Neural crest cell (in vitro differentiated cells): Measurements from ENCODE around the gene LLGL2. TPM values are rescaled to one million over a fixed set of nuclear protein-coding genes. Genes with fewer than 3 reads are reported as not detected.

Experiments used
- DNase-seq: peaks from one replicate; pipeline ENCODE4 v3.0.0; 2021; ENCODE audit warnings: low read depth, mixed read lengths, low spot score
- H3K27ac Mint-ChIP-seq: one replicate; pipeline ENCODE4 v1.8.0; 2021; ENCODE audit warnings: mild to moderate bottlenecking, mixed read lengths; ENCODE audit not compliant: unreplicated experiment
- H3K27me3 Mint-ChIP-seq: 2 replicates; pipeline ENCODE4 v1.8.0; 2021; ENCODE audit warnings: low read depth, mild to moderate bottlenecking, mixed read lengths
- H3K36me3 Mint-ChIP-seq: 2 replicates; pipeline ENCODE4 v1.8.0; 2021; ENCODE audit warnings: low read depth, mild to moderate bottlenecking, mixed read lengths
- H3K4me1 Mint-ChIP-seq: 2 replicates; pipeline ENCODE4 v1.8.0; 2021; ENCODE audit warnings: mixed read lengths
- H3K4me3 Mint-ChIP-seq: one replicate; pipeline ENCODE4 v1.8.0; 2021; ENCODE audit warnings: mild to moderate bottlenecking, mixed read lengths
- H3K9me3 Mint-ChIP-seq: 2 replicates; pipeline ENCODE4 v1.8.0; 2021; ENCODE audit warnings: mixed read lengths
- CTCF ChIP-seq: fragments of 200-600 bp; sonication (generic); conservative IDR thresholded peaks from 2 replicates; pipeline ENCODE4 v1.5.0; 2021; ENCODE audit warnings: antibody characterized with exemption, mild to moderate bottlenecking
- total RNA-seq: library from RNA; stranded (reverse); gene quantifications from 2 replicates; pipeline ENCODE4 v1.2.1, GENCODE V29; 2021

Gene LLGL2
- total RNA-seq, 1 donor from 2014 or later = 3.4 TPM

GRCh38 chr17:75561927-75562603 is 36.6 kb downstream of the LLGL2 start:
- no peak overlapping the region for H3K27ac Mint-ChIP-seq
- H3K9me3 Mint-ChIP-seq = no peaks in the 10 kb centered on the region
- no peaks in the 10 kb centered on the region for H3K27me3 Mint-ChIP-seq
- no peak for DNase-seq
- peaks cover 7% of the 10 kb centered on the region for H3K4me1 Mint-ChIP-seq
- no peaks in the 10 kb centered on the region for H3K36me3 Mint-ChIP-seq
- TF ChIP-seq CTCF = no peak
- no peak overlapping the region for H3K4me3 Mint-ChIP-seq

GRCh38 chr17:75563063-75563758 is 37.7 kb downstream of the LLGL2 start:
- Mint-ChIP-seq H3K27me3 (no peaks in the 10 kb centered on the region), H3K4me1 (peaks cover 7% of the 10 kb centered on the region), H3K36me3 (no peaks in the 10 kb centered on the region), H3K27ac (no peak overlapping the region), H3K4me3 (no peak overlapping the region), H3K9me3 (no peaks in the 10 kb centered on the region)
- TF ChIP-seq CTCF = no peak
- no peak for DNase-seq

GRCh38 chr17:75564195-75564594 is 38.7 kb downstream of the LLGL2 start:
- no peaks in the 10 kb centered on the region for H3K9me3 Mint-ChIP-seq

GRCh38 chr17:75565066-75565465 is 39.6 kb downstream of the LLGL2 start:
- H3K4me3 Mint-ChIP-seq = no peak overlapping the region
- no peak for DNase-seq
- H3K36me3 Mint-ChIP-seq = no peaks in the 10 kb centered on the region
- TF ChIP-seq CTCF = no peak
- H3K27ac Mint-ChIP-seq = no peak overlapping the region
- no peaks in the 10 kb centered on the region for H3K9me3 Mint-ChIP-seq
- no peaks in the 10 kb centered on the region for H3K27me3 Mint-ChIP-seq
- peaks cover 7% of the 10 kb centered on the region for H3K4me1 Mint-ChIP-seq

More at GRCh38 chr17:75564195-75564594, 38.7 kb downstream of the LLGL2 start:
- Mint-ChIP-seq H3K4me3 (no peak overlapping the region), H3K27me3 (no peaks in the 10 kb centered on the region), H3K27ac (no peak overlapping the region), H3K4me1 (peaks cover 7% of the 10 kb centered on the region), H3K36me3 (no peaks in the 10 kb centered on the region)
- TF ChIP-seq CTCF = no peak
- no peak for DNase-seq

- Mint-ChIP-seq H3K27me3 (no peaks in the 10 kb centered on the region), H3K36me3 (no peaks in the 10 kb centered on the region), H3K4me1 (peaks cover 7% of the 10 kb centered on the region), H3K9me3 (no peaks in the 10 kb centered on the region), H3K4me3 (no peak overlapping the region), H3K27ac (no peak overlapping the region)
- no peak for TF ChIP-seq CTCF
- no peak for DNase-seq
These were observed 40.1 kb downstream of the LLGL2 start for GRCh38 chr17:75565618-75566017.
